GM19239 (cell line): ENCODE data around the gene SPATA7.

Source experiments
- DNase-seq: peaks from one replicate; pipeline ENCODE4 v3.0.0; 2011; ENCODE audit warnings: low spot score; ENCODE audit not compliant: insufficient read length
- FAIRE-seq: peaks from 2 replicates; lab custom pipeline; 2011; peaks lifted over from hg19 to GRCh38; lab: Jason Lieb, UNC

The SPATA7 gene

DNA sequence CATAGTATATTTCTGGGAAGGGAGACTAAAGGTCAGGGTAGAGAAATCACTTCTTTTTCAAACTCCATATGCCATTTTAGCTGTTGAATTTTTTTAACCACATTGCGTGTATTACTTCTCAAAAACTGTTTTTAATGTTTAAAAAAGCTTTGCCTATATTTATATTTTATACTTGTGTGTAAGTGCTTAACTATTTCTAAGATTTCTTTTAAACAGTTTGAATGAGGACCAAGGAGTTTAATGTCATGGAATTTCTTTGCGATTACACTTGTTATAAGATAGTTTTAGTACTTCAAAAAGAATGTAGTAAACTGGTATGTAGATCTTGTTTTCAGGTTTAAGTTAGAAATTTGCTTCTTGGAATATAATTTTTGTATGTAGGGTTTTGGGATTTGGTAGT is 7.2 kb downstream of the SPATA7 start:
- DNase-seq (no peak), FAIRE-seq (no peak)

DNA sequence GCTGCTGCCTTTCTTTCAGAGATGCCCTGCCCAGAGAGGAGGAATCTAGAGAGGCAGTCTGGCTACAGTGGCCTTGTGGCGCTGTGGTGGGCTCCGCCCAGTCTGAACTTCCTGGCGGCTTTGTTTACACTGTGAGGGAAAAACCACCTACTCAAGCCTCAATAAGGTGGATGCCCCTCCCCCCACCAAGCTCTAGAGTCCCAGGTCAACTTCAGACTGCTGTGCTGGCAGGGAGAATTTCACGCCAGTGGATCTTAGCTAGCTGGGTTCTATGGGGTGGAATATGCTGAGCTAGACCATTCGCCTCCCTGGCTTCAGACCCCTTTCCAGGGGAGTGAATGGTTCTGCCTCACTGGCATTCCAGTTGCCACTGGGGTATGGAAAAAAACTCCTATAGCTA is 25.6 kb downstream of the SPATA7 start:
- DNase-seq (no peak), FAIRE-seq (no peak)

DNA sequence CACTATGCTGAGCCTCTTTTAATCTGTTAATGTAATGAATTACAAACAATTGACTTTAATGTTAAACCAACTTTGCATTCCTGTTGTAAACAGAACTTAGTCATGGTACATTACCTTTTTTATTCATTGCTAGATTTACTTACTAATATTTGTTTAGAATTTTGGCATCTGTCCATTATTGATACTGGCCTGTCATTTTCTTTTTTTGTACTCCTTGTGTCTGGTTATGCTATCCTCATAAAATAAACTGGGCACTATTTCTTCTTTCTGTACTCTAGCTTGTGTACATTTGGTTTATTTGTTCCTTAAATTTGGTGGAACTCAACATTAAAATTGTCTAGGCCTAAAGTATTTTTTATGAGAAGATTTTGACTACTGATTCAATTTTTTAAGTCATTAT is 32.1 kb downstream of the SPATA7 start:
- DNase-seq, result no peak
- FAIRE-seq, result no peak

DNA sequence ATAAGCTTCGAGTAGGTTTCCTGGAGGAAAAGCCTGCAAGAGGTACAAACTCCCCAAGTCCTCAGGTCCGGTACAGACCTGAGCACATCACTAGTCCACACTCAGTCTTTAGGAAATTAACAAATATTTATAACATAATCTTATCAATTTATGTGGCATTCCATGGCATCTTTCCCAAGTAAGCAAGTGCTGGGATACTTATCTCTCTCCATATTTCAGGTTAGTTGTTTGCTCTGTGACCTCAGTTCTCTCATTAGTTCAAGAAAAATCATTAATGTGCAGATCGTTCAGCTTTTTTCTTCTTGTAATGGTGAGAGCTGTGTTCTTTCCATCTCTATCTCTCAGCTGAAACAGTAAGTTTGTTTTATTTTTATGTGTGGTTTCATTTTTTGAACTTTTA is 34.7 kb downstream of the SPATA7 start:
- DNase-seq (no peak), FAIRE-seq (no peak)

DNA sequence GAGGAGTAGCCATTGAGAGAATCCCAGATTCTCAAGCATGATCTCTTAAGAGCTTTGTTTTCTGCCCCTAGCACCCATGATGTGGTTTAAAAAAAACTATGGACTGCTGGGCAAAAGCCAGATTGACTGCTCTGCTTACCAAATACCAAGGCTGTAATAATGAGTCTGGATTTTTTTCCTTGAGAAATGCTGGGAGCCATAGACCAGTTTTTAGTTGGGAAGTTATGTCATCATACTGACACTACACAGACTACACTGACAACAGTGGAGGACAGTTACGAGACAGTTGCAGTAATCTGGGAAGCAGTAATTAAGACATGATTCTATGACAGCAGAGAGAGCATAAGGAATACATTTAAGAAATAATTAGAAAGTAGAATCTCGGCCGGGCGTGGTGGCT is 35.8 kb downstream of the SPATA7 start:
- no peak for FAIRE-seq

DNA sequence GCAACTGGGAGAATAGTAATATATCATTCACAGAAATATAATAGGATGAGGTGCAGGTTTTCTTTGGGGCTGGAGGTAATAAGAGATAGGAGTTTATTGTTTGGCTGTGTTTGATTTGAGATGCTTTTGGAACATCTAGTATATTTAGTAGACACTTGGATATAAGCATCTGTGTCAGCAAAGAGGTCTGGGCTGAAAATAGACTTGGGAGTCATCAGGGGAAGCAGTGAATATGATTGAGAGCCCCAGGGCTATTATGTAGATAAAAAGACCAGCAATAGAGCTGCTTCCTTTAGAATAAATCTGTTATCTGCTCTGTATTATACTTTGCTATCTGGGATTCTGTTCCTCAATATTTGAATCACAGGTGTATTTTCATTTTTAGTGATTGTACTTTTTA is 36.6 kb downstream of the SPATA7 start:
- no peak for FAIRE-seq
- DNase-seq, result no peak

More for the DNA sequence above, 35.8 kb downstream of the SPATA7 start:
- no peak for DNase-seq

DNA sequence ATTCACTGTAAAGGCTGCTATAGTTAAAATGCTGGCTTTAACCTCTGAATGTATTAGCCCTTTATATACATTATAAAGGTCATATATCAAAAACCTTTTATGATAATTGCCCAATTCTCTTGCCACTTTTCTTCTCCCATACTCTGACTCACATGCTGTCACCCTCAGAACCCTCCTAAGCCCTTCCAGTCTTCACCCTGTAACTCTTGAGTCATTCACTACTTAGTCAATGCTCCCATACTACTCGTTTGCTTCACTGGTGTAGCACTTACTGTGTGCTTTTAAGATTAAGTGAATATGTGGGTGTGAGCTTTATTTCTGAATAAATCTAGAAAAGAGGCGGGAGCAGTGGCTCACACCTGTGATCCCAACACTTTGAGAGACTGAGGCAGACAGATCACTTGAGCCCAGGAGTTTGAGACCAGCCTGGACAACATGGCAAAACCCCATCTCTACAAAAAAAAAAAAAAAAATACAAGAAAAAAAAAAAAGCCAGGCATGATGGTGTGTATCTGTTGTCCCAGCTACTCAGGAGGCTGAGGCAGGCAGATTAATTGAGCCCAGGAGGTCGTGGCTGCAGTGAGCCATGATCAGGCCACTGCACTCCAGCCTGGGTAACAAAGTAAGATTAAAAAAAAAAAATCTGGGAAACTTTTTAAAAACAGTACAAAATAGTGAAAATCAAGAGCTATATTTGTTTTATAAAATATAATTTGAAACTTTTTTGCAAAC is 37.6 kb downstream of the SPATA7 start:
- DNase-seq (no peak), FAIRE-seq (no peak)

DNA sequence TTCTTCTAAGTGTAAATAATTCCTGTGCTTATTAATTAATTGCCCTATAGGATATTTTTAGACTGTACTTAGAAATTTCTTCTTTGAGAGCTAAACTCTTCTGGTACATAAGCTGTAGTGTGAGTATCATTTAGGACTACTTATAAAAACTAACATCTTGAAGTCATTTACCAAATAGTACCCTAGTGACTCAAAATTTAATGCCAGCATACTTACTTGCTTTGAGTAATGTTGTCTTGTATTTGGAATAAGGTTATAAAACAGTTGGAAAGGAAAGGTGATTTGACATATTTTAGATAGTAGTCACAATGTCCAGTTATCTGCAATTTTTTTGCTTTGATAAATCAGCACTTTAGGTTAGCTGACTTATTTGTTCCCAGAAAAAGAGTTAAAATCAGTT is 39.1 kb downstream of the SPATA7 start:
- no peak for FAIRE-seq
- DNase-seq, result no peak

DNA sequence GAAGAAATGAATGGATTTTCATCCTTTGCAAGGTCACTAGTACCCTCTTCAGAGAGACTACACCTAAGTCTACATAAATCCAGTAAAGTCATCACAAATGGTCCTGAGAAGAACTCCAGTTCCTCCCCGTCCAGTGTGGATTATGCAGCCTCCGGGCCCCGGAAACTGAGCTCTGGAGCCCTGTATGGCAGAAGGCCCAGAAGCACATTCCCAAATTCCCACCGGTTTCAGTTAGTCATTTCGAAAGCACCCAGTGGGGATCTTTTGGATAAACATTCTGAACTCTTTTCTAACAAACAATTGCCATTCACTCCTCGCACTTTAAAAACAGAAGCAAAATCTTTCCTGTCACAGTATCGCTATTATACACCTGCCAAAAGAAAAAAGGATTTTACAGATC is 40.8 kb downstream of the SPATA7 start:
- no peak for DNase-seq
- FAIRE-seq, result no peak

DNA sequence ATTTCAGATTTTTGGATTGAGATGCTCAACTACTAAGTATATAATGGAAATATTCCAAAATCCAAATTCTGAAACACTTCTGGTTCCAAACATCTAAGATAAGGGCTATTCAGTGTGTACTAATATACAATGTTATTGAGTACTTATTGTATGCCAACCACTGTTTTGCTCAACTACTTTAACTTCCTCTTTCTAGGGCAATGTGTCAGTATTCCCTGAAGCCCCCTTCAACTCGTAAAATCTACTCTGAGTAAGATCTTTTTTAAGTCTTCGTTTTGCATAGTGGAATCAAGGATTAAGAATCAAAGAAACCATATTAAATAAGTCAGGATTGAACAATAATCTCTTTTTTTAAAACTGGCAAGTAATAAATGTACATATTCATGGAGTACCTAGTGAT is 45.5 kb downstream of the SPATA7 start:
- FAIRE-seq, result no peak
- no peak for DNase-seq

DNA sequence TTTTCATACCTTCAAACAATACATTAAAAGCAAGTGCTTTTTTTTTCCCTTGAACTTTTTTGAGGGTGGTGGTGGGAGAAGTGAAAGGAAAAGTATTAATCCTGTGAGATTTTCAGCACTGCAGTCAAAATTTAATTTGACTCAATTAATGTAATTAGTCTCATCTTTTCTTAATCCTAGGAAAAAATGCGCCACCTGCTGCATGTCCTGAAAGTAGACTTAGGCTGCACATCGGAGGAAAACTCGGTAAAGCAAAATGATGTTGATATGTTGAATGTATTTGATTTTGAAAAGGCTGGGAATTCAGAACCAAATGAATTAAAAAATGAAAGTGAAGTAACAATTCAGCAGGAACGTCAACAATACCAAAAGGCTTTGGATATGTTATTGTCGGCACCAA is 52.2 kb downstream of the SPATA7 start:
- FAIRE-seq (no peak), DNase-seq (no peak)

DNA sequence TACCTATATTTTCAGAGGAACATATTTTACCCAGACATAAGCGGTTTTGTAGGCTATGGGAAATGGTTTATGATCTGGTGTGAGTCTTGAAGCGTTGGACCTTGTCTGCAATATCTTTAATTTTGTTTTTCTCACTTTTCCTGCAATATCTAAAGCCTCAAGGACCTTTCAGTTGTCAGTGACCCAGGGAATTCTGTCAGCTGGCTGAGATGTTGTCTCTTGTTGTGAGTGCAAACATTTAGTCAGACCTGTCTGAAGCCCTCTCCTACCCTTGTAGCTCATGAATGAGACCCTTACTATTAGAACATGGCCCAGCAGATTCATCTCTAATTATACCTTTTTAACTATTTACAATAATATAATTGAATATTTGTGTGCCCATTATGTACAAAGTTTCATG is 53.6 kb downstream of the SPATA7 start:
- DNase-seq (no peak), FAIRE-seq (no peak)

DNA sequence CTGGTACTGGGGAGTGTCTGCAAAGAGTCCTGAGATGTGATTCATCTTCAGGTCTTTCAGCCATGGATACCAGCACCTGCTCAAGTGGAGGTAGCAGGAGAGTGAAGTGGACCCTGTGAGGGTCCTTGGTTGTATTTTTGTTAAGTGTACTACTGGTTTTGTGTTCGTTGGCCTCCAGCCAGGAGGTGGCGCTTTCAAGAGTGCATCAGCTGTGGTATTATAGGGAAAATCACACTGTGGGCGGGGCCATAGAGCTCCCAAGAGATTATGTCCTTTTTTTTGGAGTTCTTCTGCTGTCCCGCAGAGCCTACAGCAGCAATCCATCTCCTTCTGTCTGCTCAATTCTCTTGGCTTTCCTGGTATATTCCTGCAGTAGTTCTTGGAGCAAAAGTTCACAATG is 66.8 kb downstream of the SPATA7 start:
- DNase-seq (no peak), FAIRE-seq (no peak)

DNA sequence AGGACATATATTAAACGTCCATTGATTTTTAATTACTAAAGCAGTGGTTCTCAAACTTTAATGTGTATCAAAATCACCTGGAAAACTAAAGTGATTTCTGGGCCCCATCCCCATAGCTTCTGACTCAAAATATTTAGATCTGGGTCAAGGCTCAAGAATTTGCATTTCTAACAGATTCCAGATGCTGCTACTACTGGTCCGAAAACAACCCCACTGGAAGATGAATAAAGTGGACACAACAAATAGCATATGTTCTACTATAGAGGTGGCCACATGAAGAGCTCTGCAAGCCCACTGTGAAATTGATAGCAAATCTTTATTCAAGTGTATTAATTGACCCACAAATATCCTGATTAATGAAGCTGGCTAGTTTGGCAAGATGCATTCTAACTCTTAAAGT is 69.4 kb downstream of the SPATA7 start:
- no peak for FAIRE-seq
- DNase-seq, result no peak

DNA sequence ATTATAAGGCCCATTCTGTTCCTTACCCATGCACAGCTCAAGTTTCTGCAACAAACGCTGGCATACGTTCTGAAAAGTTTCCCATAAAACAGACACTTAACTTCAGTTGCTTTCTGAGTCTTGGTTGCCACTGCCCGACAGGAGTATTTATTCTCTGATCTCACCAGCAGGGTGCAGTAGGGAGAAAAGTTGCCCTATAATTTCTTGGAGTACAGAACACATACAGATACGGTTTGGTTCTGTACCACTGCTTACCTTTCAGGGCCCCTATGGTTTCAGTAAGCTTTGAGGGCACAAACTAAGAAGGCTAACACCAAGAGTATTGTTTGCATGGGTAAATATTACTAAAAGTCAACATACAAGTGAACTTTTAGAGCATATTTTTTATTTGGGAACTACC is 77.9 kb downstream of the SPATA7 start:
- FAIRE-seq, result no peak

DNA sequence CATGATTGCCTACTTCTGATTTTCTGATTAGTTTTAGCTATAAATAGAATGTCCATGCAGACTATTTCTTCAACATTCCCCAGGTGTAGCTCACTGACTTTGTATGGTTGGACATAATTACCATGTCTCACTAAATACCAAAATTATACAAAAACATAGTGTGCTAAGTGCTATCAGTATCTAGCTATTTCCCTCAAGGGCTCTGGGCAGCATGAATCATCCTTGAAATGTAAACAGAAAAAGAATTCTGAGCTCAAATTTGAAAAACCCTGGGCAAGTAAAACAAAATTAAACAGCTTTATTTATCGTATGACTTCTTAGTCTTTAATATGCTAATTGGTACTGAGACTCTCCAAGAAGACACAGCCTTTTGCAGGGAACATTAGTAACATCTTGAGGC is 82.9 kb downstream of the SPATA7 start:
- FAIRE-seq (no peak), DNase-seq (no peak)

More for the DNA sequence above, 77.9 kb downstream of the SPATA7 start:
- no peak for DNase-seq

DNA sequence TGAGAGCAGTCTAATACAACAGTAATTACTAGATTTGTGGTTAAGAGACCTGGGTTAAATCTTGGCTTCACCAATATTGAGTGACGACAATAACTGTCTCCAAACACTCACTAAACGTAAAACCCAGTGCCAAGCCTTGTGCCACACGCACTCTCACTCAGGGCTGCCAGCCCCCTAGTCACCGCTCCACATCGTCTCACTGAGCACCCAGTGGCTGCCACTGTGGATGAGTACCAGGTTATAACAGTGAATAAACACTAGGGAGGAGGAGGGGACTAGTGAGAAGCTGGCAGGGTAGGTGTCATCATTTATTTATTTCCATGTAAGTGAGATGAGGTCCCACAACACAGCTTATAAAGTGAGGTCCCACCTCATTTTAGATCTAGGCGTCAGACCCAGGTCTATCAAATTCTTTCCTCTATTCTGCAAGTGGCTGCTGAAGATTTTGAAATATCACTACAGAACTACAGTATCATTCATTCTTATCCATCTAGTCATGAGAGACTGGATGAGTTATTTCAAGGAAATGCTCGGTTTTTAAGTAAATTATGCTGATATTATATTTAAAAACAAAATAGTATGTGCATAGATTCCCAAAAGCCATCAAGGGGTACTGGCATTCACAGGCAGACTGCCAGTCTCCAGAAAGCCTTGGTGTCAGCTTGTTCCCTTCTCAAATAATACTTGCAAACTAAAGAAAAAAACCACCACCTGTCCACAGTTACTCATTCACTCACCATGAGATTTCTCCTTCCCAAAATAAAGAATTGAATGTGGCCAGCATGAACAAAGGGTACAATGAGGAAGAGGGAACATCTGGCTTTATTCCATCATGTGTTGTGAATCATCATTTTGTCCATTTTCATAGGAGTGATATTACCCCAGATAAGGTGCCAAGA is 85.3 kb downstream of the SPATA7 start:
- FAIRE-seq (no peak), DNase-seq (no peak)

DNA sequence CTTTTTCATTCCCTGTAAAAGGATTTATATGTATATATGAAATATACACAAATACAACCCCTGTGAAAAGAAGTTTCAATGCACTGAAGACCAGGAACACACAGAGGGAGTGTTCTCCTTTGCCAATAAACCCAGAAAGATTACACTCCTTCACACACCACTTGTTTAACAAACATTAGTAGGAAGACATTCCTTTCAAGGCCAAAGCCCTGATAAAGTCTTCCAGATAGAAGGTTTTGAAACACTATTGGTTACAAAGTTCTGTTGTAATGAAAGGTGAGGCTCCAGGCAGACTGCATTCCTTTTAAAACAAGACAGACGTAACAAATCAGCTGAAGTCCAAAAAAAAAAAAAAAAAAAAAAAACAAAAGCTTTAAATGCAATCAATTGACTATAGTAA is 88.3 kb downstream of the SPATA7 start:
- FAIRE-seq (no peak), DNase-seq (no peak)

DNA sequence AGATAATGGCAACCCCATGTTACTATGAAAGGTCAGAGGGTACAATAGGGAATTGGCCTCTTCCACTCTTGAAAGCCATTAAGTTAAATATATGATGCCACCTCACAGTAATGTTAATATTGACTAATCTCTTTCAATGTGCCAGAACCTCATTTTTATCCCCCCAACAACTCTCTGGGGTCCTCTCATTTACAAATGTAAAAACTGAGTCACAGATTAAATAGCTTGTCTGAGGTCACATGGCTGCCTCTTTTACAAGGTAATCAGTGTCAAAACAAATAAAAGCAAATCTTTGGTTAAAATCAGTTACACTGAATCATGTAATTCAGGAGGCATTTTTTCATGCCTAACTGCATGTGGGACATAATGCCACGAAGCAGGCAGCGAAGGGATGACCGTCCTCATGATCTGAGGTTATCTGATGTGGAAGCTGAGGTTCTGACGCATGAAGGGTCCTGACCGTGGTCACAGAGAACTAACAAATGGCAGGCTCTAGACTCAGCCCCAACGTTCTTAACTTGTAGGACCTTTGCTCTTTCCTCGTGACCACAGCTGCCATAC is 90.8 kb downstream of the SPATA7 start:
- no peak for FAIRE-seq
- no peak for DNase-seq

DNA sequence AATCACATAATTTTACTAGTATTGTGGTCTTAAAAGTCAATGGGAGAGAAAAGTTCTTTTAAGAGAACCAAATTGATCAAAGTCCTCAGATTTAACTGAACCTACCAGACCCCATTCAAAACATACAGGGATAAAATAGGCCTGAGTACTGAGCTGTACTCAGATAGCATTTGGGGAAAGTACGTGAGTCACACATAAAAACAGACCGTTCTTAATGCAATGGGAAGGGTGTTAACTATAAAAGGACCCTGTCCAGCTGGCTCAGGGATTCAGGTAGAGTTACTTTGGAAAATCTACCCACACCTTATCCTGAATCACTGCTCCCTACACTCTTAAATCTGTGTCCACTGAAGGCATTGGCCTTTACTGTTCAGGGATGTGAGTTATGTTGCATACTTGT is 91.4 kb downstream of the SPATA7 start:
- FAIRE-seq, result no peak
- DNase-seq, result no peak

DNA sequence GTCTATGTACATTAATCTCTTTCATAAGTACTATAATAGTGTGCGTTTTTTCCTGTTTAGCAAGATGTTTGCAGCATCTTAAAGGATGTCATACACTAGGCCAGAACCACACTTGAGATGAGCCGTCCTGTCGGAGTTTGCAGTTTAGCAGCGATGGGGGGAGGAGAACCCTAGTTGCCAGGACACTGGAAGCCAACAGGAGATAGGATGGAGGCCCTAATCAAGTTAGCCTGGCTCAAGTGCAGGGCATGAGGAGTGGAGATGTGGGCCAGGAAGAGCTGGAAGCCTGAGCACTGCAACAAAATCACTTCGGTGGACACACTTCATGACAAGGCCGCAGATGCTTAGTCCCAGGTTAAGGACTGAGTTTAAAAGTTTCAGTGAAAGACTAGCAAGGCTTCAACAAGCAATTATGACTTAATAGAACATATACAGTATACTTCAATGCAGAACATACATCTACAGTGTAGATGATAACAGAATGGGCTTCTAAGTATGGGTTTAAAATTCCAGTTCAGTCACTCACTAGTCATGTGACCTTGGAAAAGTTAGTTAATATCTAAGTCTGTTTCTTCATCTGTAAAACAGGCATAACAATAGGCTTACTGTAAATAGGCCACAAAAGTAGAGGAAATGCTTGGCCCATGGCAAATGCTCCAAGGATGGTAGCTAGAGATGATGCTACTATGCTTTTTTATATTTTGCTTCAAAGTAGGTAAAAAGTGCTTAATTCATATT is 92.2 kb downstream of the SPATA7 start:
- DNase-seq (no peak), FAIRE-seq (no peak)
